Activated naive CD4-positive, alpha-beta T cell treated with Interleukin-2 at 50 U/mL for 16 hours (primary cell): ENCODE measurements around the gene EXOSC6.
"Not testable (repeated sequence)": the region's sequence is repeated elsewhere in the genome, so short reads cannot be mapped to it uniquely, and the experiment has no call there.

Experiments
- DNase-seq: peaks from one replicate; pipeline ENCODE4 v3.0.0-alpha.2; 2020

EXOSC6 gene

DNA sequence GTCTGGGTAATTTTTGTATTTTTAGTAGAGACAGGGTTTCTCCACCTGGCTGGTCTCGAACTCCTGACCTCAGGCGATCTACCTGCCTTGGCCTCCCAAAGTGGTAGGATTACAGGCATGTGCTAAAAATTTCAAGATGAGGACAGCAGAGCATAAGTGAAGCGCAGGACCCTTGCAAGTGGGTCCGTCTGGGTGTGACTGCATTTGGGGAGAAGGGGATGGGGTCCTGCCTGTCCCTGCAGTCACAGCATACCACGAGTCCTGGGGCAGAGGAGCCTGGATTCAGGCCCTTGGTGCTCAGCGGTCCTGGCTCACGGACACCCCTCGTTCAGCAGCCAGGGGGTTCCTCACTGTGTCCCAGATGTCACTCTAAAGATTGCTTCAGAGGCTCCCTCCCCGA, 53.5 kb downstream of the EXOSC6 start:
- not testable (repeated sequence) for DNase-seq

DNA sequence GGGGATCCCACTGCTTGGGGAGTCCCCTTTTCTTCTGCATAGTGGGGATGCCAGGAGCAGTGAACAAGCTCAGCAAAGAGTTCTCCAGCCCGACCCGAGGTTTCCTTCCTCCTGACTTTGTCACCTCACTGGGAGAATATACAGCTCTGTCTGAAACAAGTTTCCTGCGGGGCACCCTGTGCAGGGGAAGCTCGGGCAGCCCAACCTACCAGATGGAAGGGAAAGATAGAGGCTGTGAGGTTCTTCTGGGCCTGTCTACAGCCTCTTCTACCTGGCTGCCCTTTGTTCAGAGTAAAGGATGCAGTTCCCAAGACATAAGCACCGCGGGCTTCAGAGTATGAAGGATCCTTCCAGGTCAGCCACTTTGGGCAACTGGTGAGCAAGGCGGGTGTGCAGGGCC, 54.1 kb downstream of the EXOSC6 start:
- not testable (repeated sequence) for DNase-seq
